GM12891 (cell line): ENCODE measurements around the gene MYBPC2.

Source experiments
- PAX5 ChIP-seq: IDR thresholded peaks from 2 replicates; pipeline ENCODE4 v1.6.1; 2011; ENCODE audit warnings: low read length, moderate library complexity, mild to moderate bottlenecking; ENCODE audit not compliant: insufficient read depth, severe bottlenecking
- POLR2A ChIP-seq: IDR thresholded peaks from 2 replicates; pipeline ENCODE4 v1.6.1; 2011; ENCODE audit warnings: low read depth, low read length, control low read depth
- POLR2AphosphoS5 ChIP-seq: IDR thresholded peaks from 2 replicates; pipeline ENCODE4 v1.6.1; 2011; ENCODE audit warnings: low read depth, low read length, control low read depth
- POU2F2 ChIP-seq: IDR thresholded peaks from 2 replicates; pipeline ENCODE4 v1.6.1; 2011; ENCODE audit warnings: low read depth, mild to moderate bottlenecking, control low read depth, low read length, moderate library complexity
- SPI1 ChIP-seq: IDR thresholded peaks from 2 replicates; pipeline ENCODE4 v1.6.1; 2011; ENCODE audit warnings: low read depth, low read length, control low read depth
- TAF1 ChIP-seq: IDR thresholded peaks from 2 replicates; pipeline ENCODE4 v1.6.1; 2011; ENCODE audit warnings: low read depth, low read length, control low read depth

DNA sequence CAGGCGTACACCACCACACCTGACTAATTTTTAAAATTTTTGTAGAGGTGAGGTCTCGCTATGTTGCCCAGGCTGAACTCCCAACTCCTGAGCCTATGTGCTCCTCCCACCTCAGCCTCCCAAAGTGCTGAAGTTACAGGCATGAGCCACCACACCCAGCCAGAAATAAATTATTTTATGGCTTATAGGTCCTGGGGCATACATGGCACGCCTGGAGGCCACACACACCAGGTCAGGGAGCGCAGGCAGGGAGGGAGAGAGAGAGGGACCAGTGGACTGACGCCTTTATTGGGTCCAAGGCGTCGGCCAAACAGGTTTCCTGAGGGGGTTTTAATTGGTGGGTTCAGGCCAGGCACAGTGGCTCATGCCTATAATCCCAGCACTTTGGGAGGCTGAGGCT, 7.1 kb upstream of the MYBPC2 start:
- TF ChIP-seq POLR2AphosphoS5 (no peak), POLR2A (no peak), TAF1 (no peak), POU2F2 (no peak), PAX5 (no peak), SPI1 (no peak)
